Middle frontal gyrus (tissue), 1 donor: Measurements from ENCODE around the gene CCL3.
"Not testable (repeated sequence)": the region's sequence is repeated elsewhere in the genome, so short reads cannot be mapped to it uniquely, and the experiment has no call there.

Source experiments
- DNase-seq: peaks from one replicate; pipeline ENCODE4 v3.0.0-alpha.2; 2015; ENCODE audit warnings: low spot score; ENCODE audit errors: extremely low spot score

The CCL3 gene

DNA sequence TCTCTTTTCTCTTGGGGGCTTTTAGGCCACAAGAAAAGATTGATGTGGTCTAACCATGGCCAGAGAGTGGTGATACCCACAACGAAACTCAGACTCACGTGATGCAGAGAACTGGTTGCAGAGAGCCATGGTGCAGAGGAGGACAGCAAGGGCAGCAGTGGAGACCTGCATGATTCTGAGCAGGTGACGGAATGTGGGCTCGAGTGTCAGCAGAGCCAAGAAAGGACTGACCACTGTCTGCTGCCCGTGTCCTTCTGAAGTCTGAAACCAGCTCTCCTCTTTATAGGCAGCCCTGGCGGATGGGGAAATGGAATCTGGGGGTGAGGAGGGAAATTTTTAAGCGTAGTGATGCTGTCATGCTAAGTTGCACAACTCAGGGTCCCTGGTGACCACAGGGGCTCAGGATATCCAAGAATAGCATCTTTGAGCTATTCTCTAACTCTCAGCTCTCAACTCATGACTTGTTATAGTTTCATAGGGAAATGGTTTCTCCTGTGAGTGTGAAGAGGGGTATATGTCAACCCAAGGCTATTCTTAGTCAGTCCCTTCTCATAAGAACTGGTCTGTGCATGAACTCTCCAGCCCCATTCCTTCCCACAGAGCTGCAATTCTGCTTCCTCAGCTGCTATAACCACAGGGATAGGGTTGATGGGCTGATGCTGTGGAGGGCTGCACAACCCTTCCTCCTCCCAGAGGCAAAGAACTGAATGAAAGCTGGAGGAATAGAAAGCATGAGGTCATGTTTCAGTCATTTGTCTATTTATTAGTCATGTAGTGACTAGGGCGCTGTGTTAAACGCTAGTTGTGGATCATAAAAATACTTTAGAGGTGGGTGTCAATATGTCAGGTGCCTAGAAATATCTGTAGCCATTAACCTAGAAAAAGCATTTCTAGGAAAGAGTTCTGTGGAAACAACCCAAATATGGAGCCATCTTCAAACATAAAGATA, at the start of gene CCL3:
Gene CCL3, minus strand, starts transcription at position 256 of the 949 bp plus-strand sequence. Its CDS starts 85 bp downstream, at position 171.
- DNase-seq: no peak

DNA sequence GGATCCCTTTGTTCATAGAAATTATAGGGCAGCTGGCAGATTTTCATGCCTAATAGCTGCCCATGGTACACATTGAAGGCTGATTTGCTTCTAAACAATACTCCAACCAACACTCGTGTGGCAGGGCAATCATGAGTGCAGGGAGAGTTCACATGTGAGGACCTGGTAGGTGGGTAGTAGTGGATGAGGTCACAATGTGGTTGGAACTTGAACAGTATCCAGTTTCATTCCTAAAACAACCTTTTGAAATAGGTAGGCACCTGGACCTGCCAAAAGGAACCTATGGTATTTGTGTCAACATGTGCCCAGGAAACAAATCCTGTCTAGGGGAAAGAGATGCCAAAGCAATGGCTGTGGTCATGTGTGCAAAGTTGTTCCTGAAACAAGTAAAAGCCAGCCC, 46.5 kb upstream of the CCL3 start:
- DNase-seq: no peak

GRCh38 chr17:36136036-36136435, 46.1 kb upstream of the CCL3 start:
- DNase-seq: no peak

GRCh38 chr17:36135465-36135864, 45.5 kb upstream of the CCL3 start:
- DNase-seq: no peak

DNA sequence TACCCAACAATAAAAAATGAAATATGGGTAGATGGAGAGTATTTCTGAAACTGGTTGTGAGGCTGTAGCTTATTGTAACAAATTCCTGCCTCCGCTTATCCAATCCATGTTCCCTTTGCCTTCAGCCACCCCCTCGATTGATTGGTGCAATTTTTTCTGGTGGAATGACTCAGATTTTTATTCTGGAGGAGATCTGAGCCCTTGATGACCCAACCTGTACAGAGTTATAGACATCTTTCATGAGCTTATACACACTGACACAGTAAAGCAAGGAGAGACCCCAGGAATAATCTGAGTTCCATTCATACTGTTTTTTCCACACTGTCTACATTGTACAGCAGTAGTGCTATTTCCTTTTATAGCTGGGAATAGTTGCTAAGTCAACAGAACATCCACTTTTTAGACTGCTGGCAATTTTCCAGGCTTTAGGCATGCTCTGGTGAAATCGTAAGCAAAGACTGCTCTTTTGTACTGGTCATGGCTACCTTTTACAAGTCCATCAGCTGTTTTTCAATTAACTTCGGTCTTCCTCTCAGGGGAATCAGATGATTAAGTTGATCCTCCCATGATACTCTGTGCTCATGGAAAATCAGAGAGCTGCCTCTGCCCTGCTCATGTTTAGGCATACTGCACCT, 43.8 kb upstream of the CCL3 start:
- no peak for DNase-seq

GRCh38 chr17:36132421-36132831, 42.5 kb upstream of the CCL3 start:
- no peak for DNase-seq

DNA sequence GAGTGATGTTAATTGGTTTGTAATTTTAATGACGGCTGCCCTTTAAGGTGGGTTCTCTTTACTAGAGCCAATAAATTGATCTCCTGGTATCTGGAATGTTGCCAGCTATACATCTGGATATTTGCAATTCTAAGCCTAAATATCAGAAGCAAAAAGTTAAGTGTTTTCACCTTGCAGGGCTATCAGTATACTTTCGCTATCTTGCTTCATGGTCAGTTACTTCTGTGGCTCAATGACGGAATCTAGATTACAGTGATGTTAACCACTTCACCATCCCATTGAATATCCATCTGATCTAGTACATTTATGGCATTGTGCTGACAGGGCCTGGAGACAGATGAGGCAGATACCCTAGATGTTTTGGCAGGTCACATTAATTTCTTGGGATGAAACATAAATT, 42.0 kb upstream of the CCL3 start:
- DNase-seq: no peak

DNA sequence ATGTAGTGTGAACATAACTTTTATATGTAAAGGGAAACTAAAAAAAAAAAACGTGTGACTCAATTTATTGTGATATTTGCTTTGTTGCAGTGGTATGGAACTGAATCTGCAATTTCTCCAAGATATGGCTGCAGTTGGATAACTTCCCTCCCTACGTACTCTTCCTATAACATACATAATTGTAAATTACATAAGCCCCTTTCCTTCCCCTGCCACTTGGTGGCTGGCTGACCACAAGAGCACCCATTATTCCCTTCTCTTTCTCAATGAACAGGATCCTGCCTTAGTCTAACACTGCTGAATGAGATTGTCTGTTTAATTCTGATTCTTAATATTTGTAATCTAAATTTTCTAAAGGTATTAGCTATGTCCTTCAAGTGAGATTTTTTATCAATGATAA, 41.5 kb upstream of the CCL3 start:
- DNase-seq: no peak

GRCh38 chr17:36130346-36130745, 40.4 kb upstream of the CCL3 start:
- DNase-seq: no peak

DNA sequence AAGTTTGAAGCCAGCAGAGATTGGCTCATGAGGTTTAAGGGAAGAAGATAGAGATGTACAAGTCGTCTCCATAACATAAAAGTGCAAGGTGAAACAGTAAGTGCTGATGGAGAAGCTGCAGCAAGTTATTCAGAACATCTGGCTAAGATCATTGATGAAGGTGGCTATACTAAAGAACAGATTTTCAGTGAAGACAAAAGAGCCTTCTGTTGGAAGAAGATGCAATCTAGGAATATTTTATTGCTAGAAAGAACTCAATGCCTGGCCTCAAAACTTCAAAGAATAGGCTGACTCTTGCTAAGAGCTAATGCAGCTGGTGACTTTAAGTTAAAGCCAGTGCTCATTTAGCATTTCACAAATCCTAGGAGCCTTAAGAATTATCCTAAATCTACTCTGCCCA, 39.7 kb upstream of the CCL3 start:
- no peak for DNase-seq

DNA sequence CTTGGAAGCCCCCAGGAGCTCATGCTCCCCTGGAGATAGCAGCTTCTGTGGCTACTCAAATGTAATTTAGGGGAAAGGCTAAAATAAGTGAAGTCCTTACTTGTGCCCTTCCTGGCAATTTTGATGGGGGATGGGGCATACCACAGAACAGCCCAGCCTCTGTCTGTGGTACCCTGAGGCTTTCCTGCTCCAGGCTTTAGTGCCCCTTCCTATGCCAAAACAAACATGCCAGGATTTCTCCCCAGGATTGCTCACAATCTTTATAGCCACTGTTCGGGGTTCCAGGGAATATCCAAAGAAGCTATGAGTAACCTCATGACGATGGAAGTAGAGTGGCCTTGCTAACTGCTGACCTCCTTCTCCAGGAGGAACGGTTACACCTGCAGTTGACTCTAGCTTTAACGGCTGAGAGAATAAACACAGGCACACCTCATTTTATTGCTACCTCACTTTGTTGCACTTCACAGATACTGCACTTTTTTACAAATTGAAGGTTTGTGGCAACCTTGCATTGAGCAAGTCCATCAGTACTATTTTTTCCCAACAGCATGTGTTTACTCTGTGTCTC, 38.6 kb upstream of the CCL3 start:
- DNase-seq: no peak

- DNase-seq: no peak
Observed at GRCh38 chr17:36127911-36128310, 38.0 kb upstream of the CCL3 start.

DNA sequence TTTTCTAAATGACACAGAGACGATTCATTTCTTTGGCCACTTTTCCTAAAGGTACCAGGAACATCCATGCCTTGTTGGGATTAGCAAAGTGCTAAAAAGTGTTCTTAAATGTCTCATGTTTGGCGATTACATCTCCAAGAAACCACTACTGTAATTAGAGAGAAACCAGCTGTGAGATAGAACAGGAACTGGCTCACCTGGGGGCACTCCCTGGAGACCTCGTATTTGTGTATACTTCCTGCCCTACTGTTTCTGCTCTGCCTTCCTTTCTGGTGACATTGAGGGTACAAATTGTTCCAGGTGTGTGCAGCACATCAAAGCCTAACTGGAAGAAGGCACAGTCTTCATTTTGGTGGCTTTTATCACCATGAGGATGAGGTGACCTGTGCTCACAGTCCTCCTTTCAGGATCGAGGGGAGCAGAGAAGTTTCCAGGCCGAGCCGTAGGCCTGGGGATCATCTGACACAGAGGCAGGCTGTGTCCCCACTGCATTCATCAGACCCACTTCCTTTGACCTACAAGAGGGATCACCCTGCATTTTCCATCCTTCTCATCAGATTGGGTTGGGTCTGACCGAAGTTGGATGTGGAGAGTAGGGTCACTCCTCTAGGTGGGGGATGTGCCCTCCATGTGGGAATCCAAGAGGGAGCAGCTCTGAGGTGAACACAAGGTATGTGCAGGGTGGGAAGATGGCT, 37.4 kb upstream of the CCL3 start:
- DNase-seq: no peak

- DNase-seq: no peak
Observed at GRCh38 chr17:36124879-36125824, 35.2 kb upstream of the CCL3 start.

GRCh38 chr17:36123431-36123830, 33.5 kb upstream of the CCL3 start:
- no peak for DNase-seq

GRCh38 chr17:36121099-36121498, 31.2 kb upstream of the CCL3 start:
- DNase-seq: not testable (repeated sequence)

GRCh38 chr17:36120221-36120620, 30.3 kb upstream of the CCL3 start:
- DNase-seq: no peak

DNA sequence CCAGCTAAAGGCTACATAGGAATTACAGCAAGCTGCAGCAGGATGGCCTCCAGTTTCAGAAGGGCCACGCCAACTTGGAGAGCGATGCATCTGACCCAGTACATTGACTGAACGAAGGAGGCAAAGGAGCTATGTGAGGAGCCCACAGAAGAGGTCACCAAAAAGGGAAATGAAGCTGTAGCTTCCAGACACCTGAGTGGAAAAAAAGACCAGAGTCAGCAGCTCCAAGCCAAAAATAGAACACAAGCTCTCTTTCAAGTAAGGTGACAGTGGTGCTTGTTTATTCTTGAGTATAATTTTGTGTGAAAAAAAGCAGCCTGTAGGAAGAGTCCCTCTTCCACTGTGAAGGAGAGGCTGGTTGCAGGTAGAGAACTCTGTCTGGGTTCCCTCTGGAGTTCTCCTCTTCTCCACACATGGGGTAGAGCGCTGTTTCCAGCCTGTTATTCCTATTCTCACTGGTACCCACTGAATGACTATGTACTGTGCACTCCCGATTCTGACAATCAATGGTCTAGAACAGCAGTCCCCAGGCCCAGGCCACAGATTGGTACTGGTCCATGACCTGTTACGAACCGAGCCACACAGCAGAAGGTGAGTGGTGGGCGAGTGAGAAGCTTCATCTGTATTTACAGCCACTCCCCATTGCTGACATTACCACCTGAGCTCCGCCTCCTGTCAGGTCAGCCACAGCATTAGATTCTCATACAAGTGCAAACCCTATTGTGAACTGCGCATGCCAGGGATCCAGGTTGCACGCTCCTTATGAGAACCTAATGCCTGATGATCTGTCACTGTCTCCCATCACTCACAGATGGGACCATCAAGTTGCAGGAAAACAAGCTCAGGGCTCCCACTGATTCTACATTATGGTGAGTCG, 28.8 kb upstream of the CCL3 start:
- DNase-seq: no peak

GRCh38 chr17:36117505-36118382, 27.8 kb upstream of the CCL3 start:
- no peak for DNase-seq
